Measurements from ENCODE around the gene RHEB. TPM values are rescaled to one million over a fixed set of nuclear protein-coding genes. Genes with fewer than 3 reads are reported as not detected.

The RHEB gene
- total RNA-seq, 2 experiments from 2014 or later: 62.0 to 64.6 TPM

DNA sequence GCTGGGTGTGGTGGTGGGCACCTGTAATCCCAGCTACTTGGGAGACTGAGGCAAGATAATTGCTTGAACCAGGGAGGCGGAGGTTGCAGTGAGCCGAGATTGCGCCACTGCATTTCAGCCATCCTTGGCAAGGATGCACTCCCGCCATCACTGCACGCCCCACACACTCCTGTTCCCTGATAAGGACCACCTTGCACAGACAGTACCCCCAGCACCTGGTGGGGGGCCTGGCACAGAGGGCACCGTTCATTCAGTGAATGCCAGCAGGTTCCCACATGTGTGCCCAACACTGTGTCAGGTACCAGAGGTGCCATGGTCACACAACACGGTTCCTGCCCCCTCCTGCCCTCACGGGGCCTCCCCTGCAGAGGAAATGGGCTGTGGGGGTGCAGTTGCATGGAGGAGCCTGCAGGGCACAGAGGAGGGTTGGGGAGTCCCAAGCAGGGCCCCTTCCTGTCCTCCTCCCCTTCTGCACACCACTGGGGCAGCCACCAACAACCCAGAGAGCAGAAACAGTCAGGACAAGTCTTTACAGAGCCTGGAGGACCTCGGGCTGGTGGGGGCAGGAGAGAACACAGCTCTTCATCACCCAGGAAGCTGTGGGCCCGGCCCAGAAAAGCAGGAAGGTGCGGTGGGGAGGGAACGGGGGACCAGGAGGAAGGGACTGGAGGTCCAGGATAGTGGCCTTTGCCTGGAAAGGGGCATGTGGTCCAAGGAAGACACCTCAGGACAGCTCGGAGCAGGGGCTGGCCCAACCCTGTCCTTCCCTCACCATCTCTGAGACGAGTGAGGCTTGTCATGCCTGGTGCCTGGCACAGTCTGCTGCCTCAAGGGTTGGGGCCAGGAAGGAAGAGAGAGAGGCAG, 86.8 kb downstream of the RHEB start:
- H3K36me3 Mint-ChIP-seq: no peaks in the 10 kb centered on the region
- DNase-seq: peak; percentile 84
- H3K4me1 Mint-ChIP-seq (ENCODE audit: low read depth): peaks cover 41% of the 10 kb centered on the region
- peak overlapping the region; percentile 68 for H3K27ac Mint-ChIP-seq
- H3K27me3 Mint-ChIP-seq: no peaks in the 10 kb centered on the region
- POLR2A ChIA-PET: interaction anchor here (0.6 kb wide), 1 partner anchor 85 kb away, joined by 3 read pairs; no protein-coding TSS in a partner anchor
- H3K4me3 Mint-ChIP-seq: peak overlapping the region; percentile 13
- no peaks in the 10 kb centered on the region for H3K9me3 Mint-ChIP-seq
- CTCF ChIA-PET: interaction anchor here (0.7 to 7.8 kb wide), 3 partner anchors 16 to 37 kb away, joined by 3 to 43 read pairs (median 5); no protein-coding TSS in a partner anchor
- intact Hi-C loops (cut with micrococcal nuclease): loop anchor here (5.0 kb wide), 1 partner anchor 84 kb away; the partner anchor contains the start of gene RHEB

DNA sequence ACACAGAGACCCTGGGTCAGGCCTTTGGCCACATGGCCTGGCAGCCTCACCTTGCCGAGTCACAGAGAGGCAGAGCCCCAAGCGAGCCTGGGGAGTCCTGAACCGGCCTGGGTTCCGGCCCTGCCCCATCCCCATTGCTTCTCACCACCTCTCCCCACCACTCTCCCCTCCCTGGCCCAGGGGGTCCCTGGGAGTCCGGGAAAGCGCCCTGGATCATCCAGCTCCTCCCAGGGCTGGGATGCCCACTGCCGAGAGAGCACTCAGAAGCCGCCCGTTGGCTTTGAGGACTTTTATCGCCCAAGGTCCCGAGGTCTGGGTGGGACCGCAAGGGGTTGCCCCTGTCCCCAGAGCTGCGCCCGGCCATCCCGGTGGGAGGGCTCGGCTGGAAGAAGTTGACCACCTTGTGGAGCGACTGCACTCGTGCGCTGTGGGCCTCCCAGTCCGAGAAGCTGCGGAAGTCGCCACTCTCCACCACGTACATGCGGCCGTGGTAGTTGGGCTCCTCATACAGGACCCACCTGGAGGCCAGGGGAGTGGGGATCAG, 87.9 kb downstream of the RHEB start:
- CTCF ChIA-PET: interaction anchor here (0.7 to 7.8 kb wide), 2 partner anchors 17 to 36 kb away, joined by 3 to 43 read pairs; no protein-coding TSS in a partner anchor
- intact Hi-C loops (cut with micrococcal nuclease): loop anchor here (5.0 kb wide), 1 partner anchor 85 kb away; the partner anchor contains the start of gene RHEB
- peak overlapping the region; percentile 28 for H3K27ac Mint-ChIP-seq

DNA sequence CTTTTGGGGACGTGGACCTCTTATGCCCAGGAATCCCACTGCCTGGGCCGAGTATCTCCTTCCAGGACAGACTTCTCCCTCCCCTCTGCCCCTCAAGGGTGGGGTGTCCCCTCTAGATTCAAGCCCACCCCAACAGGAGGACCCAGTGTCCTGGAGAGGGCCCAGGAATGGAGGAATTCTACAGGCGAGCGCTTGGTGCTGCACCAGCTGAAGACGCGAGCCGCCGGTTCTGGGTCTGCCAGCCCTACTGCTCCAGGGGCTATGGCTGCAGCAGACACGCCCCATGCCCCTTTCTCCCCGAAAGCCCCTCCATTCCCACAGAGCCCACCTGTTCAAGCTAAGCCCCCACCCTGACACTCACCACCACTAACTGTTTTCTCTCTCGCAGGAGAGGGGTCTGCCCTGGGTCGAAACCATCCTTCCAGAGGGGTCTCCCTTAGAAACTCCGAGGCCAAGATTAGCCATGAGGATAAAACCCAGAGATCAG, 88.4 kb downstream of the RHEB start:
- H3K27me3 Mint-ChIP-seq: no peaks in the 10 kb centered on the region
- CTCF ChIA-PET: no interaction called here
- POLR2A ChIA-PET: no interaction called here
- no peaks in the 10 kb centered on the region for H3K36me3 Mint-ChIP-seq
- peaks cover 44% of the 10 kb centered on the region for H3K4me1 Mint-ChIP-seq (ENCODE audit: low read depth)
- intact Hi-C loops (cut with micrococcal nuclease): loop anchor here (5.0 kb wide), 1 partner anchor 86 kb away; the partner anchor contains the start of gene RHEB
- H3K9me3 Mint-ChIP-seq: no peaks in the 10 kb centered on the region
- DNase-seq: no peak
- no peak overlapping the region for H3K4me3 Mint-ChIP-seq
- H3K27ac Mint-ChIP-seq: peak overlapping the region; percentile 28

More for the DNA sequence above, 87.9 kb downstream of the RHEB start:
- H3K36me3 Mint-ChIP-seq: no peaks in the 10 kb centered on the region
- H3K4me1 Mint-ChIP-seq (ENCODE audit: low read depth): peaks cover 44% of the 10 kb centered on the region
- DNase-seq: no peak
- no peak overlapping the region for H3K4me3 Mint-ChIP-seq
- H3K9me3 Mint-ChIP-seq: no peaks in the 10 kb centered on the region
- no peaks in the 10 kb centered on the region for H3K27me3 Mint-ChIP-seq
- POLR2A ChIA-PET: no interaction called here

DNA sequence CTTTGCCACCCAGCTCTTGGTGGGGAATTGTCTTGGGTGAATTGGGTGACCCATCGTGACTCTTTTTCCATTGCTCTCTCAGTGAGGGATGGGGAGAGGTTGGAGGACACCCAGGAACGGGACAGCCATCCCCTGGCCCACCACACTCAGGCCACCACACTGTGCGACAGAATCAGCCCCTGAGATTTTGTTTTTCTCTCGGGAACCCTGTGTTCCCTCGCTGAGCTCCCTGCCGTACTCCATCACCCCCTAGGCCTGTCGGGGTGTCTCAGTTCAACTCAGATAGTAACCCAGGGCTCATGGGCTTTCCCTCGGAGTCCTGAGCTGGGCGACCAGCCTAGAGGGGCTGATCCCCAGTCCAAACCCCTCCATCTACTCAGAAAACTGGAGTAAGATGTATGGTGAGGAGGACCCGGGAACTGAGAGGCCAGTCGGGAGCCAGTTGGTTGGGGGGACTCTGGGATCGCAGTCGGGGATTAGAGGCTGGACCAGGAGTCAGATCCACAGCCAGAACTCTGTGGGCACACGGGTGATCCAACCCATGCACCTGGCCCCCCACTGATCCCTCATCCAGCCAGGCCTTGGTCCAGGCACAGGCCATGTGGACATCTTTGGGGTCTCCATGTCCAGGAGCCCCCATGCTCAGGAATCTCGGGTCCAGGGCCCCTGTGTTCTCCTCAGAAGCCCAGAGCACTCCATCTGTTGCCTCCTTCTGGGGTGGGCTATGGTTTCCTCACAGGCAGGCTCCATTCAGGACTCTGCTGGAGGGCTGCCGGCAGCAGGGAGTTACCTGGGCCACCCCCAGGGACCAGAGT, 89.1 kb downstream of the RHEB start:
- H3K36me3 Mint-ChIP-seq: no peaks in the 10 kb centered on the region
- no peak overlapping the region for H3K4me3 Mint-ChIP-seq
- no peaks in the 10 kb centered on the region for H3K27me3 Mint-ChIP-seq
- H3K9me3 Mint-ChIP-seq: no peaks in the 10 kb centered on the region
- POLR2A ChIA-PET: interaction anchor here (1.0 to 1.2 kb wide), 2 partner anchors 11 to 18 kb away, joined by 3 to 4 read pairs; no protein-coding TSS in a partner anchor
- DNase-seq: no peak
- intact Hi-C loops (cut with micrococcal nuclease): loop anchor here (5.0 kb wide), 1 partner anchor 87 kb away; the partner anchor contains the start of gene RHEB
- CTCF ChIA-PET: interaction anchor here (0.7 to 1.6 kb wide), 4 partner anchors 18 to 187 kb away, joined by 3 to 10 read pairs (median 3); no protein-coding TSS in a partner anchor
- peaks cover 44% of the 10 kb centered on the region for H3K4me1 Mint-ChIP-seq (ENCODE audit: low read depth)
- no peak overlapping the region for H3K27ac Mint-ChIP-seq

DNA sequence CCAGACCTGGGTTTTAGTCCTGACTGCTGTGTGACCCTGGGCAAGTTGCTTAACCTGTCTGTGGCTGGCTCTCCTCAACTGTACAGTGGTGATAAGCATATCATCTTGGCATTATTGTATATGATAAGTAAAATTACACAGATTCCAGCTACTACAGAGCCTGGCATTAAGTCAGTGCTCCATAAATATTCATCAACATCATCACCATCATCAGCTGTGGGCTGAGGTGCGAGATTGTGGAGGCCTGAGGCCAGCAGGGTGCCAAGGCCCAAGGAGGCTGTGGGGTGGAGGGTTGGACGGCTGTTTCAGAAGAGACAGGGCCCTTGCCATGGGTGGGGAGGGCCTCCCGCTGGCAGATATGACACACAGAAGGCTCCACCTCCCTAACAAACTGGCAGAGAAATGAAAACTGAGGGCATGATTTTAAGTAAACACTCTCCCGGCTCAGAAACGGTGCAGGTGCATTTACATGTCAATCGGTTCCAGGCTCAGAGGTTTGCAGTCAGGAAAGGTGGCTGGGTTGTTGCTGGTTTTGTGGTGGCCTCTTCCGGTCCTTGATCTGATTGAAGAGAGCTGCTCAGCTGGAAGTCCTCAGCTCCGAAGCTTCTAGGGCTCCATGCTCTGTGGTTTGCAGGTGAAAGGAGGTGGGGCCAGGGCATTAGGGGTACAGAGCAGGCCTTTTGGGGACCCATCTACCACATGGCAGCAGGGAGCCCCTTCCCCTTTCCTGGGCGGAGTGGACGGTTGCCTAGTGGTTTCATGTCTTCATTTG, 89.9 kb downstream of the RHEB start:
- Mint-ChIP-seq H3K9me3 (no peaks in the 10 kb centered on the region), H3K27ac (peak overlapping the region; percentile 57), H3K27me3 (no peaks in the 10 kb centered on the region), H3K4me1 (ENCODE audit: low read depth) (peaks cover 44% of the 10 kb centered on the region), H3K4me3 (peak overlapping the region; percentile 9), H3K36me3 (no peaks in the 10 kb centered on the region)
- DNase-seq: peak; percentile 72
- ChIA-PET CTCF (interaction anchor here (0.7 to 1.6 kb wide), 4 partner anchors 19 to 186 kb away, joined by 3 to 10 read pairs (median 3); no protein-coding TSS in a partner anchor), POLR2A (interaction anchor here (1.0 to 1.2 kb wide), 2 partner anchors 11 to 18 kb away, joined by 3 to 4 read pairs; no protein-coding TSS in a partner anchor)
- intact Hi-C loops (cut with micrococcal nuclease): loop anchor here (5.0 kb wide), 1 partner anchor 88 kb away; the partner anchor contains the start of gene RHEB

DNA sequence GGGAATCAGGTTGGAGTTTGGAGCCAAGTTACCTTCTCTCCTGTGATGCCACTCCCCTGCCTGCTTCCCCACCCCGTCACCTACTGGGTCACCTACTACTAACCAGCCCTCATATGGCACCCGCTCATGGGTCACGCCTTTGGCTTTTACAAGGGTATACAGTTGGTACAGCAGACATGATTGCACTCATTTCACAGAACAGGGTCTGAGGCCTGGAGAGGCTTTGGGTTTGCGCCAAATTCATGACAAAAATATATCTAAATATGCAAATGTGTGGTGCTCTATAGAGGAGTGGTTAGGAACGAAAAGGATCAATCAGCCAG, 90.5 kb downstream of the RHEB start:
- POLR2A ChIA-PET: no interaction called here

DNA sequence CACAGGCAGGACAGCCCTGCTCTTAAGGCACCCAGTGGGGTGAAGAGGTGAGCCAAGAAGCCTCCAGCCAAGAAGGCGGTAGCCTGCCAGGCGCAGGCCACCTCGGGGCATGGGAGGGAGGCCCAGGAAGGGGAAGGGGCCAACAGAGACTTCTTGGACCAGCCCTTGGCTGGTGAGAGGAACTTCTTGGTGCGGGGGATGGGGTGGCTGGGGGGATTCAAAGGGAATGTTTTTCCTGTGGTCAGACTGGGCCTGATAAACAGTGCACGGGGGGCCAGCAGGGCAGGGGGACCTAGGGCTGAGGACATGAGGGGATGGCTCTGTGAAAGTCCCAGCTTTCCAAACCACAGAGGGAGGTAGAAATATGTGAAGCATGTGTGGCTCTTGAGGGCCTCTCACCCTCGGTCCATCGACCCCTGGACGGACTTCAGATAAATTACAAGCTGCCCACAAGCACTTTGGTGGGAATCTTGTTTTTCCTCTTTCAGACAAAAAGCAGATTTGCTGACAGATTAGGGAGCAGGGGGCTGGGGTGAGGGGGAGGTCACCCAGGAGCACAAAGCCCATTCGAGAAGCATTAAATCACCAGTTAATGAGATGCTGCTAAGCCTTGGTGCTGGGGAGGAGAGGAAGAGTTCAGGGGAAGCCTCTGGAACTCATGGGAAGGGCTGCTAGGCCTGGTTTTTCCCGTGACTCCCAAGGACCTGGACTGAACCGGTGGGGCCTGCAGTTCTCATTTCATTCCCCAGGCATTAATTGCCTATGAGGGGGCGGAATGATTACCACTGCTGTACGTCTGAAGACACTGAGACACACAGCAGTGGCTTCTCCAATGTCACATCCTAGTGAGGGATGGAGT, 91.1 kb downstream of the RHEB start:
- no peak overlapping the region for H3K4me3 Mint-ChIP-seq
- no peak overlapping the region for H3K27ac Mint-ChIP-seq
- ChIA-PET POLR2A (no interaction called here), CTCF (no interaction called here)
- no peaks in the 10 kb centered on the region for H3K9me3 Mint-ChIP-seq
- no peaks in the 10 kb centered on the region for H3K27me3 Mint-ChIP-seq
- H3K36me3 Mint-ChIP-seq: no peaks in the 10 kb centered on the region
- peaks cover 44% of the 10 kb centered on the region for H3K4me1 Mint-ChIP-seq (ENCODE audit: low read depth)
- intact Hi-C loops (cut with micrococcal nuclease): no loop called here
- no peak for DNase-seq

More for the DNA sequence above, 90.5 kb downstream of the RHEB start:
- no peaks in the 10 kb centered on the region for H3K9me3 Mint-ChIP-seq
- intact Hi-C loops (cut with micrococcal nuclease): no loop called here
- no peak overlapping the region for H3K4me3 Mint-ChIP-seq
- DNase-seq: no peak
- CTCF ChIA-PET: interaction anchor here (1.6 kb wide), 1 partner anchor 19 kb away, joined by 10 read pairs; no protein-coding TSS in a partner anchor
- no peaks in the 10 kb centered on the region for H3K27me3 Mint-ChIP-seq
- peaks cover 44% of the 10 kb centered on the region for H3K4me1 Mint-ChIP-seq (ENCODE audit: low read depth)
- no peaks in the 10 kb centered on the region for H3K36me3 Mint-ChIP-seq
- H3K27ac Mint-ChIP-seq: peak overlapping the region; percentile 57

DNA sequence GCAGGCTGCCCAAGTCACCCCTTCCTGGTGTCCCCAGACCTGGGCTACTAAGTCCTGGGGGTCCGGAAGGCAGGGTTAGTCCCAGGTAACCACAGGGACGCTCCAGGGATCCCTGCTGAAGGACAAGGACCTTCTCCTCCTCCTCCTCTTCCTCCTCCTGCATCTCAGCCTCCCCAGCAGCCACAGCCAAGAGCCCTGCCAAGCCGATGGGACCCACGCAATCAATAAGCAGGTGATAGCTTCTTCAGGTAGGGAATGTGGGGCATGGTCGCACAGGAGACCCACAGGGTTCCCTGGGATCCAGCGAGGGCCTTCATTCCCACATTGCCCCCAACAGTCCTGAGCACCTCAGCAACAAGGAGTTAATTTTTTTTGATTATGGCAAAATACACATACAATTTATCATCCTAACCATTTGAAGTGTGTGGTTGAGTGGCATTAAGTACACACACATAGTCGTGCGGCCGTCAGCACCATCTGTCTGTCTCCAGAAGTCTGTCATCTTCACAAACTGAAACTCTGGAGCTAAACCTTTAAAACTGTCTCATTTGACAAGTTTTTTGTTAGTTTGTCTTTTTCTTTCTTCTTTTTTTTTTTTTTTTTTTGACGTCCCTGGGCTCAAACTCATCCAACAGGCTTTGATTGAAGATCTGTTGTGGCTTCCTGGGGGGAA, 91.9 kb downstream of the RHEB start:
- Mint-ChIP-seq H3K27me3 (no peaks in the 10 kb centered on the region), H3K4me1 (ENCODE audit: low read depth) (peaks cover 37% of the 10 kb centered on the region), H3K9me3 (no peaks in the 10 kb centered on the region), H3K4me3 (no peak overlapping the region), H3K27ac (no peak overlapping the region), H3K36me3 (no peaks in the 10 kb centered on the region)
- DNase-seq: no peak
- POLR2A ChIA-PET: no interaction called here
- intact Hi-C loops (cut with micrococcal nuclease): no loop called here
- CTCF ChIA-PET: no interaction called here

DNA sequence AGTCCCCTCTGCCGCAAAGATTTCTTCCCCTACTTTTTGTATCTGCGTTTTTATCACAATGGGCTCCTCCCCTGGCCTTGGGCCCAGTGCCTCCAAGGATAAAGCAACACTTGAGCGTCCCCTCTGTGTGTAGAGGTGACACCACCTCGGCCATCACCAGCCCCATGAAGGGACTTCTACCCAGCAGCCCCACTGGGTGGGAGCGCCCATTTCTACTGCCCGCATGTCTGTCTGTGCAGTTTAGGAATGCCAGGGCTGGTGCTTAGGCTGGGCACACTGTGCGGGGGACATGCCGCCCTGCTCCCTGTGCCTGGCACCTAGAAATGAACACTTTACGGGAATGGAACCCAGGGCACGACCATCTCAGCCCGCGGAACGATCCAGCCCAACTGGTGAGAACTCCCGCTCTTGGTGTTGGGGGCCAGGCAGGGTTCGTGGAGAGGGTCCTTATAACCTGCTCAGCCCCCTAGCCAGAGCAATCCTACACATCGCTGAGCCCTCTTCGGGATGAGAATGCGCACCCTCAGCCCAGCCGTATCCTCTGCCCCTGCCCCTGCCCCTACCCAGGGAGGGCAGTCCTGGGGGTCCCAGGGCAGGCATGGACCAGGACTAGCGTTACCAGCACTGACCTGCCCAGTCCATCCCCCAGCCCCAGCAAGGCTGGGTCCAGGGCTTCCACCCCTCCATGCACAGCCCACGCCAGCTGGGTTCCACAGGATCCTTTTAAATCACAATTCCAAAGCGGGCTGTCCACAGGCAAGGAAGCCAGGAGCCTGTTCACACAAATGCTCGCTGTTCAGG, 92.6 kb downstream of the RHEB start:
- ChIA-PET POLR2A (no interaction called here), CTCF (interaction anchor here (1.0 kb wide), 1 partner anchor 21 kb away, joined by 3 read pairs; no protein-coding TSS in a partner anchor)
- Mint-ChIP-seq H3K4me3 (no peak overlapping the region), H3K4me1 (ENCODE audit: low read depth) (peaks cover 33% of the 10 kb centered on the region), H3K27ac (no peak overlapping the region), H3K36me3 (no peaks in the 10 kb centered on the region), H3K9me3 (peaks cover 7% of the 10 kb centered on the region), H3K27me3 (no peaks in the 10 kb centered on the region)
- no peak for DNase-seq
- intact Hi-C loops (cut with micrococcal nuclease): no loop called here

All from activated CD4-positive, alpha-beta memory T cell treated with anti-CD3 and anti-CD28 coated beads for 36 hours (primary cell).